GM19238 (cell line): ENCODE results near the gene KHNYN.

ENCODE experiments used
- DNase-seq: peaks from one replicate; pipeline ENCODE4 v3.0.0; 2011; ENCODE audit warnings: low spot score; ENCODE audit not compliant: insufficient read length

The KHNYN gene

DNA sequence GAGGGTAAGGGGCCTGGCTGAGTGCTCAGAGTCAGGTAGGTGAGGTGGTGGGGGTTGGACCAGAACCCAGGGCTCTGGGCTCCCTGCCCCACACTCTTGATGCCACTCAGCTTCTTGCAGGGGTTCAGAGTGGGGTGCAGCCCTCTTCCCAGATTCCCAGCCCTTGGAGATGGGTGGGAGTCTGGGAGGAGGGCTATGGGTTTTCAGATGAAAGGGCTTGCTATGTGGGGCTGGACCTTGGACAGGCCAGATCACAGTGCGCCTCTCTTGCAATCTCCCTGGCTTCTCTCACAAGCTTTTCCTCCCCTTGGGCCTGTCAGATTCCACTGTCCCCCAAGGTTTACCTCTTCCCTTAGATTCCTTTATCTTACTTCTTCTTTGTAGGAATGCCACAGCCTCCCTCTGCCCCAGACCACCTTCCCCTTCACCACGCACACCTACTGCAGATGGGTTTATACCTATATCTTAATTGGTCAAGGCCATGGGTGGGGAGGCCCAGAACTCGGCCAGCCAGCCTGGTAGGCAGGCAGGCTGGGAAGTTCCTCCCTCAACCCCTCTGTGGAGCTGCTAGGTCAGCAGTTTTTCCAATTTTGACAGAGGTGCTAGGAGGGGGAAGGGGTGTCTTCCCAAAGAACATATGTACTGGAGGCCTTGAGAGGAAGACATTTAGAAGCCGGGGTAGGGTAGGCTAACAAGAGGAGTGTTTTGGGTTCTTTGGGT lies 29.6 kb upstream of the KHNYN start:
- no peak for DNase-seq

- no peak for DNase-seq
Measured at GRCh38 chr14:24401810-24402702, 27.7 kb upstream of the KHNYN start.

- no peak for DNase-seq
Measured at GRCh38 chr14:24403294-24403998, 26.3 kb upstream of the KHNYN start.

DNA sequence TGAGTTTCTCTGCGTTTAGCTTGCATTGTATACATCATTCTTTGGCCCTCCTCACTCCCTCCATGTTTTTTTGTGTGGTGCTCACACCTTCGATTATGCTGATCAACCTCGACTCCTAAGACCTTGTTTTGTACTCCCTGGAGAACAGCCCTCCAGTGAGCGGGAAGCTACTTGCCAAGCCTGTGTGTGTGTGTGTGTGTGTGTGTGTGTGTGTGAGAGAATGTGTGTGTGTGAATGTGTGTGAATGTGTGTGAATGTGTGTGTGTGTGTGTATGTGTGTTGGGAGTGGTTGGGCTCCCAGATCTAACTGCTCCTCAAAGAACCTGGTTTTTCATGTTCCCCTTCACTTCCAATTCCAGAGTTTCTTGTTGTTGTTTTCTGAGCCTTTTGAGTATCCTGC lies 24.9 kb upstream of the KHNYN start:
- DNase-seq, result no peak

DNA sequence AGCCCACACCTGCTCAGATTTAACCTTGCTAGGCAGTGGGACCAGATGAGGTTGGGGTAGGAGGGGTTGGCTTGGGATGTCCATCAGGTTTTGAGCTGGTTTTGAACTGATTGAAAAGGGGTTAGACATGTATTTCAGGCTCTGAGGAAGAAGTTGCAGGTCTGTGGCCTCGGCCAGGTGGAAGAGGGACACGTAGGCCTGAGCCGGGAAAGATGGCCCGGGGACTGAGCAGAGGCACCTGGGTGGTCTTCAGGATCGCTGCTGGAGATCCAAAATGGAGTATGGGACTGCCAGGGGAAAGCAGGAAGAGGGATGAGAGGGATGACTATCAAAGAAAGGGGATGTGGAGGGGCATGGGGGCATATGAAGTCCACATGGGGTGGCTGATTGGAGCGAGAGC lies 23.3 kb upstream of the KHNYN start:
- no peak for DNase-seq

GRCh38 chr14:24407608-24408325 lies 22.0 kb upstream of the KHNYN start:
- no peak for DNase-seq

GRCh38 chr14:24408764-24409163 lies 21.0 kb upstream of the KHNYN start:
- no peak for DNase-seq

DNA sequence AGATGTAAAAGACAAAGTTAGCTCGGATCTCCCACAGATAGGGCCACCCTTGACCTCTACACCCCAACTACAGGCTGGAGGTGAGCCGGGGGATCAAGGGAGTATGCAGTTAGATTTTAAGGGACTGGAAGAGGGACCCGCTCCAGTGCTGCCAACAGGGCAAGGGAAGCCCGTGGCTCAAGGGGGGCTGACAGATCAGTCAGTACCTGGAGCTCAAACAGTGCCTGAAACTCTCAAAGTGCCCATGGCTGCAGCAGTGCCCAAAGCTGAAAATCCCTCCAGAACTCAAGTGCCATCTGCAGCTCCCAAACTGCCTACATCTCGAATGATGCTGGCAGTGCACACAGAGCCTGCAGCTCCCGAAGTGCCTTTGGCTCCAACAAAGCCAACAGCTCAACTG lies 20.6 kb upstream of the KHNYN start:
- no peak for DNase-seq

GRCh38 chr14:24409956-24410355 lies 19.8 kb upstream of the KHNYN start:
- DNase-seq, result no peak

GRCh38 chr14:24411443-24412389 lies 18.0 kb upstream of the KHNYN start:
- peak; percentile 45 for DNase-seq

GRCh38 chr14:24414077-24414476 lies 15.7 kb upstream of the KHNYN start:
- no peak for DNase-seq

DNA sequence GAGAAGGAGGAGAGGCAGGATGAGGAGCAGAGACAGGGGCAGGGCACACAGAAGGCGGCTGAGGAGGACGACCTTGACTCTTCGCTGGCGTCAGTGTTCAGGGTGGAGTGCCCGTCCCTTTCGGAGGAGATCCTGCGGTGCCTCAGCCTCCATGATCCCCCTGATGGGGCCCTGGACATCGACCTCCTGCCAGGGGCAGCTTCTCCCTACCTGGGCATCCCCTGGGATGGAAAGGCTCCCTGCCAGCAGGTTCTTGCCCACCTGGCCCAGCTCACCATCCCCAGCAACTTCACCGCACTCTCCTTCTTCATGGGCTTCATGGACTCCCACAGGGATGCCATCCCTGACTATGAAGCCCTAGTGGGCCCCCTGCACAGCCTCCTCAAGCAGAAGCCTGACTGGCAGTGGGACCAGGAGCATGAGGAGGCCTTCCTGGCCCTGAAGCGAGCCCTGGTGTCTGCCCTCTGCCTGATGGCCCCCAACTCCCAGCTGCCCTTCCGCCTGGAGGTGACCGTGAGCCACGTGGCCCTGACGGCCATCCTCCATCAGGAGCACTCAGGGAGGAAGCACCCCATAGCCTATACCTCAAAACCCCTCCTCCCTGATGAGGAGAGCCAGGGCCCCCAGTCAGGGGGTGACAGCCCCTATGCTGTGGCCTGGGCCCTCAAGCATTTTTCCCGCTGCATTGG lies 14.9 kb upstream of the KHNYN start:
- DNase-seq, result no peak

DNA sequence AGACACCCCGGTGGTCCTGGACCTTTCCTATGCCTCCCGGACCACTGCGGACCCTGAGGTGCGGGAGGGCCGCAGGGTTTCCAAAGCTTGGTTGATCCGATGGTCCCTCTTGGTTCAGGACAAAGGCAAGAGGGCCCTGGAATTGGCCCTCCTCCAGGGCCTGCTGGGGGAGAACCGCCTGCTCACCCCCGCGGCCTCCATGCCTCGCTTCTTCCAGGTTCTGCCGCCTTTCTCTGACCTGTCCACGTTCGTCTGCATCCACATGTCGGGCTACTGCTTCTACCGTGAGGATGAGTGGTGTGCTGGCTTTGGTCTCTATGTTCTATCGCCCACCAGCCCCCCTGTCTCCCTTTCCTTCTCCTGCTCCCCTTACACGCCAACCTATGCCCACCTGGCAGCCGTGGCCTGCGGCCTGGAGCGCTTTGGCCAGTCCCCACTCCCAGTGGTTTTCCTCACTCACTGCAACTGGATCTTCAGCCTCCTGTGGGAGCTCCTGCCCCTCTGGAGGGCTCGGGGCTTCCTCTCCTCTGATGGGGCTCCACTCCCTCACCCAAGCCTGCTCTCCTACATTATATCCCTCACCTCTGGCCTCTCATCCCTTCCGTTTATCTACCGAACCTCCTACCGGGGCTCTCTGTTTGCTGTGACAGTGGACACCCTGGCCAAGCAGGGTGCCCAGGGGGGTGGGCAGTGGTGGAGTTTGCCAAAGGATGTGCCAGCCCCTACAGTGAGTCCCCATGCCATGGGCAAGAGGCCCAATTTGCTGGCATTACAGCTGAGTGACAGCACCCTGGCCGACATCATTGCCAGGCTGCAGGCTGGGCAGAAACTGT lies 14.1 kb upstream of the KHNYN start:
- DNase-seq, result no peak

GRCh38 chr14:24416254-24416931 lies 13.4 kb upstream of the KHNYN start:
- no peak for DNase-seq

DNA sequence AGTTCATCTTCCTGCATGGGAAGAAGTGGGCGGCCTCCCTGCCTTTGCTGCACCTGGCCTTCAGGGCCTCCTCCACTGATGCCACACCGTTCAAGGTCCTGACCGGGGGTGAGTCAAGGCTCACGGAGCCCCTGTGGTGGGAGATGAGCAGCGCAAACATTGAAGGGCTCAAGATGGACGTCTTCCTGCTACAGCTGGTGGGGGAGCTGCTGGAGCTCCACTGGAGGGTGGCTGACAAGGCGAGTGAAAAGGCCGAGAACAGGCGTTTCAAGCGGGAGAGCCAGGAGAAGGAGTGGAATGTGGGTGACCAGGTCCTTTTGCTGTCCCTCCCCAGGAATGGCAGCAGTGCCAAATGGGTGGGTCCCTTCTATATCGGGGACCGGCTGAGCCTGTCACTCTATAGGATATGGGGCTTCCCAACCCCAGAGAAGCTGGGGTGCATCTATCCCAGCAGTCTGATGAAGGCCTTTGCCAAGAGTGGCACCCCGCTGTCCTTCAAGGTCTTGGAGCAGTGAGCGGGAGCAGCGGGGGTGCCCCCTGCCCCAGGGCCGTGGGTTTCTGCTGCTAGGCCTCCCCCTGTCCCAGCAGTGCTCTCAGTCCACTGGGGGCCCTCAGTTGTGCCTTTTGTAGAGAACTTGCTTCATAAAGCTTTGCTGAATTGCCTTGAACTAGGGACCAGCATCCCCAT lies 12.7 kb upstream of the KHNYN start:
- no peak for DNase-seq

DNA sequence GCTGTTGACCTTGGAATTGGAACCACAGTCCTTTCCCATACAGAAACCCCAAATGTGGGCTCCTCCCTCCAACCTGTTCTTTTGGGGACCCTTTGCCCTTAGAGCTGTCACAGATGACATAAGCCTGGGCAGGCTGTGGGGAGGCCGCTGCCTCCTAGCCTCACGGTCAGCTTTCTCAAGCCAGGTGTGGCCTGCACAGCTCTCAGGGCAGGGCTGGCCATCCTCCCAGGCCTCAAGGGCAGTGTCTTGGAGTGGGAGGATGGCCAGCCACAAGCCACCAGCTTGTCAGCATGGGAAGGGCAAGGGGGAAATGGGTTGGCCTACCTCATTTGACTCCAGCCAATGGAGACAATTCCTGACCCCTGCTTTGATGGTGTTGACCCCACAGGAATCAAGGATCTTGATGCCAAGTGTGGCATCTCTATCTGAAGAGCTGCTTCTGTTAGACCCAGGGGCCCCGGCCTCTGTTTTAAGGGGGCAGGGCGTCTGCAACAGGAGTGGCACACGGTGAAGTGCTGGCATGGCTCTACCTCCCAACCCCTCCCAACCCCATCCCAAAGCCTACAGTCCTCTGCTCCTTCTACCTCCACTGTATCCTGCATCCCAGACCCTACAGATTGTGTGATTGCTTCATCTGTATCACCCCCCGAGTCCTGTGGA lies 11.8 kb upstream of the KHNYN start:
- DNase-seq, result no peak

DNA sequence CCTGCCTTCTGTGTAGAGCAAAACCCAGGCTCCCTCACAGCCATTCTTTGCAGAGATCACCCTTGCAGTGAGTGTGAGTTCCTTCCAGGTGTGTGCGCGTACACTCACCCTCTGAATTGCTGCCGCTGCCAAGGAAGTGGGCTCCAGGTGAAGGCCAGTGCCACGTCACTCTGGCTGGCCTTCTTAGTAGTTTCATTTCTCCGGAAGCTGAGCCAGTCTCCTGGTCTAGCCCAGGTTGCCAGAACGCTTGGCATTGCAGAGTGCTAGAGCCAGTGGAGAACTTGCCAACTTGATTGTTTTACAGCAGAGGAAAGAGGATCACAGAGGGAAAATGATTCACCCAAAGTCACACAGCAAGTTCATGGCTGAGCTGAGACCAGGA lies 11.3 kb upstream of the KHNYN start:
- no peak for DNase-seq
